Left ventricle myocardium inferior (tissue), 1 donor: ENCODE results near the gene STARD7. TPM values are rescaled to one million over a fixed set of nuclear protein-coding genes. Genes with fewer than 3 reads are reported as not detected.
A peak's percentile ranks its signal among the peaks of the same experiment; 100 is the strongest.
"Not testable (repeated sequence)": the region's sequence is repeated elsewhere in the genome, so short reads cannot be mapped to it uniquely, and the experiment has no call there.

Experiments
- DNase-seq: peaks from one replicate; pipeline ENCODE4 v3.0.0-alpha.2; 2020
- H3K27ac ChIP-seq: fragments of 200-600 bp; replicated peaks from 2 replicates; pipeline ENCODE4 v1.8.0; 2021
- H3K27me3 ChIP-seq: fragments of 200-600 bp; 2 replicates; pipeline ENCODE4 v1.8.0; 2021; ENCODE audit warnings: low read depth
- H3K36me3 ChIP-seq: fragments of 200-600 bp; 2 replicates; pipeline ENCODE4 v1.8.0; 2021
- H3K4me1 ChIP-seq: fragments of 200-600 bp; 2 replicates; pipeline ENCODE4 v1.8.0; 2021
- H3K4me3 ChIP-seq: fragments of 200-600 bp; 2 replicates; pipeline ENCODE4 v1.8.0; 2021; ENCODE audit warnings: mild to moderate bottlenecking, moderate library complexity
- H3K9me3 ChIP-seq: fragments of 200-600 bp; replicated peaks from 2 replicates; pipeline ENCODE4 v1.8.0; 2021
- CTCF ChIP-seq: fragments of 200-600 bp; IDR thresholded peaks from 2 replicates; pipeline ENCODE4 v1.8.0; 2021; ENCODE audit warnings: antibody characterized with exemption, mild to moderate bottlenecking, borderline replicate concordance
- intact Hi-C: fragments of 100-400 bp; cut with micrococcal nuclease; formaldehyde crosslinking; loops from one replicate; pipeline ENCODE4 v1.11.0; 2022
- total RNA-seq: library from RNA; stranded (reverse); fragmentation: NEBNext Ultra II Directional; extraction: Animal tissue kit (Norgen Biotek cat#: 25700); gene quantifications from one replicate; pipeline ENCODE4 v1.2.1, GENCODE V29; 2021
- donor health status: DM: no; HTN: yes; CAD: no; lungs with severe emphysema.

The STARD7 gene
- total RNA-seq, 1 donor from 2014 or later, result 174 TPM

- no peak for TF ChIP-seq CTCF
- H3K4me3 ChIP-seq, result peak overlapping the region; percentile 65
- no peaks in the 10 kb centered on the region for H3K36me3 ChIP-seq
- H3K9me3 ChIP-seq, result no peaks in the 10 kb centered on the region
- peaks cover 20% of the 10 kb centered on the region for H3K27me3 ChIP-seq
- H3K4me1 ChIP-seq, result peaks cover 46% of the 10 kb centered on the region
- intact Hi-C loops, result no loop called here
- DNase-seq, result no peak
- peak overlapping the region; percentile 43 for H3K27ac ChIP-seq
Observed at GRCh38 chr2:96144481-96145035, 64.1 kb downstream of the STARD7 start.

DNA sequence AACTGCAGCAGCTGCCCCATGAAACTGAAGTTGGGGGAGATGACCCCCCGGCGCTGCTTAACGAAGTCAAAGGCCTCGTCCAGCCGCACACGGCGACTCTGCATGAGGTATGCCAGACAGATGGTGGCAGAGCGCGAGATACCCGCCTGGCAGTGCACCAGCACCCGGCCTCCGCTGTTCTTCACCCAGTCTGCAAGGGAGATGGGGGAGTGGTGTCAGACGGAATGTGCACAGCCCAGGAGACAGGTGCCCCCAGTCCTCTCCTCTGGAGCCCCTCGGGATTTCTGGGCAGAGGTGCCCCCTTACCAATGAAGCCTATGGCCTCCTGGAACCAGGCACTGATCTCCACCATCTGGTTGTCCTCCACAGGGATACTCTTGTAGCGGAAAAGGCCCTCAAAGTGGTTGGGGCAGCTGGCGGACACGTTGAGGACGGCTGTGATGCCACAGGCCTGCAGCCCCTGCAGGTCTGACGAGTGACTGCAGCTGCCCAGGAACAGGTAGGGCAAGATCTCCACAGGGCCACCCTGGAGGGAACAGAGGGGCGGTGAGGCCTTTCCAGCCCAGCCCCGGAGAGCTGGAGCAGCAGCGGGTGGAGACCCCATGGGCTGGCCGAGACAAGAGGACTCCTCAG, 64.7 kb downstream of the STARD7 start:
- intact Hi-C loops, result no loop called here
- Histone ChIP-seq H3K4me1 (peaks cover 46% of the 10 kb centered on the region), H3K9me3 (no peaks in the 10 kb centered on the region), H3K4me3 (peak overlapping the region; percentile 65), H3K27me3 (peaks cover 20% of the 10 kb centered on the region), H3K36me3 (no peaks in the 10 kb centered on the region), H3K27ac (no peak overlapping the region)
- DNase-seq, result no peak
- no peak for TF ChIP-seq CTCF

DNA sequence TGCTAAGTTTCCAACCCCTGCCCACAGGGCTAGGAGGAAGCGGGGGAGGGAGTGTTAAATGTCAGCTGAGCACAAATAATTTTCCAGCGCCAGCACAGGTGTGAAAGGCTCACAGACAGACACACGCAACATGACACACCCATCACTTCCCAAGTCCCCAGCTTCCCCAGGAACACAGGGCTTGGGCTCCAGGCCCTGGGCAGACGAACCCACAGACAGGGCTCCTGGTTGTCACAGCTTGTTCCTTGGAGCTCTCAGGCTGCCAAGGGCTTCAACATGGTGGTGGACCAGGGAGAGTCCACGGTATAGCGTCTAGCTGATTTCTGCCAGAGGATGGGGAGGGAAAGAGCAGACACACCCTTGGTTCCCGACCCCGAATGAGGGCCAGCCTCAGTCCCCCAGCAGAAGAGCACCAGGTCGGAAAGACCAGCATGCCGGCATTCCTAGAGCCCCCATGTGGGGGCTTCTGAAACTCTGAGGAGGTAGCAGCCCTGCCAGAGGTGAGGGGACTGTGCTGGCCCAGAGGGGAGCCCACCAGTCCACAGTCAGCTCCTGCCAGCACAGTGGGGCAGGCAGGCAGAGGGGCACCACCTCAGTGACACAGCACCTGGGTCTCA, 65.3 kb downstream of the STARD7 start:
- Histone ChIP-seq H3K27me3 (peaks cover 20% of the 10 kb centered on the region), H3K4me1 (peaks cover 43% of the 10 kb centered on the region), H3K27ac (no peak overlapping the region), H3K4me3 (no peak overlapping the region), H3K9me3 (no peaks in the 10 kb centered on the region), H3K36me3 (no peaks in the 10 kb centered on the region)
- no peak for DNase-seq
- no peak for TF ChIP-seq CTCF
- intact Hi-C loops, result no loop called here

- Histone ChIP-seq H3K9me3 (no peaks in the 10 kb centered on the region), H3K4me3 (no peak overlapping the region), H3K27me3 (peaks cover 29% of the 10 kb centered on the region), H3K36me3 (no peaks in the 10 kb centered on the region), H3K4me1 (peaks cover 34% of the 10 kb centered on the region), H3K27ac (no peak overlapping the region)
- no peak for DNase-seq
- intact Hi-C loops, result no loop called here
- no peak for TF ChIP-seq CTCF
Observed at GRCh38 chr2:96142217-96143113, 66.2 kb downstream of the STARD7 start.

DNA sequence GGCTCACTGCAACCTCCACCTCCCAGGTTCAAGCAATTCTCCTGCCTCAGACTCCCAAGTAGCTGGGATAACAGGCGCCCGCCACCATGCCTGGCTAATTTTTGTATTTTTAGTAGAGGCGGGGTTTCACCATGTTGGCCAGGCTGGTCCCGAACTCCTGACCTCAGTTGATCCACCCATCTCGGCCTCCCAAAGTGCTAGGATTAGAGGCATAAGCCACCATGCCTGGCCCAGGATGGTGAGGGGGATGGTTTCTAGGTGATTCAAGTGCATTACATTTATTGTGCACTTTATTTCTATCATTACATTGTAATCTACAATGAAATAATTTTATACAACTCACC, 67.0 kb downstream of the STARD7 start:
- H3K4me3 ChIP-seq, DNase-seq, intact Hi-C loops, H3K36me3 ChIP-seq, H3K27ac ChIP-seq, H3K9me3 ChIP-seq: not testable (repeated sequence)
- Histone ChIP-seq H3K4me1 (peaks cover 25% of the 10 kb centered on the region), H3K27me3 (peaks cover 34% of the 10 kb centered on the region)
